Right lobe of liver (tissue), 6 donors: Measurements from ENCODE around the gene GRM8. TPM values are rescaled to one million over a fixed set of nuclear protein-coding genes. Genes with fewer than 3 reads are reported as not detected.

Experiments
- ATAC-seq, 4 donors: fragments of 200-7000 bp; cut with Tn5 transposase; one replicate each; pipeline ENCODE4 v1.9.1; 2020; ENCODE audit warnings: mild to moderate bottlenecking in 4 of 4, moderate library complexity in 4 of 4
- DNase-seq, 3 donors: peaks; one replicate each; pipeline ENCODE4 v3.0.0-alpha.2; 2020
- H3K27ac ChIP-seq, 3 donors: fragments of 200-600 bp; one replicate each; pipeline ENCODE4 v1.8.0; 2022
- H3K27me3 ChIP-seq, 2 donors: fragments of 200-600 bp; one replicate each; pipeline ENCODE4 v1.8.0; 2022
- H3K36me3 ChIP-seq, 4 donors: fragments of 200-600 bp; sonication (generic) in 1 of 4; one replicate each; pipeline versions ENCODE4 v1.5.1 to v1.8.0; 2017 to 2022; ENCODE audit warnings: control low read depth in 1 of 4
- H3K4me1 ChIP-seq, 4 donors: fragments of 200-600 bp; sonication (generic) in 1 of 4; one replicate each; pipeline versions ENCODE4 v1.5.1 to v1.8.0; 2017 to 2022; ENCODE audit warnings: control low read depth in 1 of 4
- H3K4me3 ChIP-seq, 3 donors: fragments of 200-600 bp; one replicate each; pipeline ENCODE4 v1.8.0; 2022
- H3K9me3 ChIP-seq, 4 donors: fragments of 200-600 bp; sonication (generic) in 1 of 4; one replicate each; pipeline versions ENCODE4 v1.5.1 to v1.8.0; 2017 to 2022; ENCODE audit warnings: control low read depth in 1 of 4
- POLR2A ChIP-seq: fragments of 450-650 bp; IDR thresholded peaks from one replicate; pipeline ENCODE4 v1.6.1; 2017; ENCODE audit warnings: antibody characterized with exemption, mild to moderate bottlenecking
- WGBS: methylation state at CpG from one replicate; pipeline ENCODE4 v1.1.6; 2018; ENCODE audit warnings: low coverage, low lambda C conversion rate; ENCODE audit not compliant: insufficient coverage; ENCODE audit errors: missing lambda C conversion rate; 5-methylcytosine and 5-hydroxymethylcytosine counted together
- intact Hi-C, 2 donors: fragments of 100-400 bp; cut with DNase I; formaldehyde crosslinking; loops; one replicate each; pipeline versions ENCODE4 v1.11.2 to v1.14.1; 2022
- total RNA-seq, 6 experiments: library from RNA; depleted of rRNA in 2 of 6; stranded (reverse); fragments of >200 nt in 2 of 6; fragmentation: NEBNext Ultra II Directional in 3 of 6; extraction: Animal tissue kit (Norgen Biotek cat#: 25700) in 3 of 6; gene quantifications; one replicate each; pipeline versions ENCODE4 v1.1.0 to v1.2.4, GENCODE V29; 2016 to 2023
- TF ChIP-seq, protein P1 (sequence below), 4 donors: fragments of 200-600 bp in 3 of 4; fragments of 450-650 bp in 1 of 4; IDR thresholded peaks; one replicate each; pipeline versions ENCODE4 v1.5.1 to v1.8.0; 2016 to 2022; ENCODE audit warnings: antibody characterized with exemption in 4 of 4, mild to moderate bottlenecking in 2 of 4
- donor health status: DM: no; HTN: yes; CAD: no.
- donor health status: DM: no; HTN: no; CAD: no.
- donor health status: DM: no; HTN: no; CAD: no.
- donor health status: DM: no; HTN: yes; CAD: no.
- donor health status: DM: no; HTN: yes; CAD: no.

GRM8 gene
- total RNA-seq, 6 experiments from 2014 or later = 0.12 to 8.4 (median 2.7) TPM

GRCh38 chr7:126783613-126784012 lies 469.1 kb downstream of the GRM8 start:
- DNase-seq (no peak), ATAC-seq (no peak)
- H3K4me3 ChIP-seq = no peak overlapping the region
- intact Hi-C loops = no loop called here
- H3K4me1 ChIP-seq = no peaks in the 10 kb centered on the region
- TF ChIP-seq, protein P1, sequence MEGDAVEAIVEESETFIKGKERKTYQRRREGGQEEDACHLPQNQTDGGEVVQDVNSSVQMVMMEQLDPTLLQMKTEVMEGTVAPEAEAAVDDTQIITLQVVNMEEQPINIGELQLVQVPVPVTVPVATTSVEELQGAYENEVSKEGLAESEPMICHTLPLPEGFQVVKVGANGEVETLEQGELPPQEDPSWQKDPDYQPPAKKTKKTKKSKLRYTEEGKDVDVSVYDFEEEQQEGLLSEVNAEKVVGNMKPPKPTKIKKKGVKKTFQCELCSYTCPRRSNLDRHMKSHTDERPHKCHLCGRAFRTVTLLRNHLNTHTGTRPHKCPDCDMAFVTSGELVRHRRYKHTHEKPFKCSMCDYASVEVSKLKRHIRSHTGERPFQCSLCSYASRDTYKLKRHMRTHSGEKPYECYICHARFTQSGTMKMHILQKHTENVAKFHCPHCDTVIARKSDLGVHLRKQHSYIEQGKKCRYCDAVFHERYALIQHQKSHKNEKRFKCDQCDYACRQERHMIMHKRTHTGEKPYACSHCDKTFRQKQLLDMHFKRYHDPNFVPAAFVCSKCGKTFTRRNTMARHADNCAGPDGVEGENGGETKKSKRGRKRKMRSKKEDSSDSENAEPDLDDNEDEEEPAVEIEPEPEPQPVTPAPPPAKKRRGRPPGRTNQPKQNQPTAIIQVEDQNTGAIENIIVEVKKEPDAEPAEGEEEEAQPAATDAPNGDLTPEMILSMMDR (IDR thresholded peaks at IDR 0.05) = no peak
- no peak for TF ChIP-seq POLR2A
- no peaks in the 10 kb centered on the region for H3K9me3 ChIP-seq
- no peaks in the 10 kb centered on the region for H3K27me3 ChIP-seq
- no peak overlapping the region for H3K27ac ChIP-seq
- no peaks in the 10 kb centered on the region for H3K36me3 ChIP-seq

DNA sequence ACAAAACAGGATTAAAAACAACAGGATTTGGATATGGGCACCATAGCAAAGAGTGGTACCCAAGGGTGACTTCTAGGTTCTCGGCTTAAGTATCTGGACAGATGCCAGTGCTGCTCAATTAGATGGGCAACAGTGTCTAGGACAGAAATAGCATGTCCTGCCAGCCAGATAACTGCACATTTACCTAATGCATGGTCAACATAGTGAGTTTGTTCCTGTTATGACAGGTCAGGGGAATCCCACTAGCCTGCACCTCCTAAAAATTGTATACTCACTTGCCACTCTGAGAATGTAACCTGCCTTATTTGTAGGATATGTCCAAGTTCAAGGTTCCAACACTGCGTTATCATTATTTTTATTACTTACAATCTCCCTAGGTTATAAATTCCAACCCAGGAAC lies 471.7 kb downstream of the GRM8 start:
- Histone ChIP-seq H3K27me3 (no peaks in the 10 kb centered on the region), H3K27ac (no peak overlapping the region), H3K4me3 (no peak overlapping the region), H3K9me3 (no peaks in the 10 kb centered on the region), H3K4me1 (no peaks in the 10 kb centered on the region), H3K36me3 (no peaks in the 10 kb centered on the region)
- TF ChIP-seq, protein P1 (IDR thresholded peaks at IDR 0.05) = no peak
- no peak for TF ChIP-seq POLR2A
- WGBS = 69% methylated on average over 2 of the region's 2 CpGs
- intact Hi-C loops = no loop called here
- ATAC-seq (no peak), DNase-seq (no peak)

GRCh38 chr7:126778101-126778500 lies 474.6 kb downstream of the GRM8 start:
- intact Hi-C loops = no loop called here
- Histone ChIP-seq H3K4me1 (no peaks in the 10 kb centered on the region), H3K36me3 (no peaks in the 10 kb centered on the region), H3K27me3 (no peaks in the 10 kb centered on the region), H3K4me3 (no peak overlapping the region), H3K9me3 (no peaks in the 10 kb centered on the region), H3K27ac (no peak overlapping the region)
- TF ChIP-seq, protein P1 (IDR thresholded peaks at IDR 0.05) = no peak
- no peak for TF ChIP-seq POLR2A
- WGBS = 47% methylated on average over 1 of the region's 1 CpG
- ATAC-seq (no peak), DNase-seq (no peak)

GRCh38 chr7:126776498-126776897 lies 476.2 kb downstream of the GRM8 start:
- DNase-seq (no peak), ATAC-seq (no peak)
- Histone ChIP-seq H3K9me3 (no peaks in the 10 kb centered on the region), H3K4me3 (no peak overlapping the region), H3K36me3 (no peaks in the 10 kb centered on the region), H3K27me3 (no peaks in the 10 kb centered on the region), H3K27ac (no peak overlapping the region), H3K4me1 (no peaks in the 10 kb centered on the region)
- TF ChIP-seq POLR2A = no peak
- TF ChIP-seq, protein P1 (IDR thresholded peaks at IDR 0.05) = no peak
- intact Hi-C loops = no loop called here
- WGBS = 47% methylated on average over 3 of the region's 3 CpGs

GRCh38 chr7:126774077-126774476 lies 478.7 kb downstream of the GRM8 start:
- no peak for DNase-seq
- Histone ChIP-seq H3K36me3 (no peaks in the 10 kb centered on the region), H3K27me3 (no peaks in the 10 kb centered on the region), H3K9me3 (no peaks in the 10 kb centered on the region), H3K27ac (no peak overlapping the region), H3K4me3 (no peak overlapping the region), H3K4me1 (no peaks in the 10 kb centered on the region)
- no peak for ATAC-seq
- TF ChIP-seq POLR2A = no peak
- TF ChIP-seq, protein P1 (IDR thresholded peaks at IDR 0.05) = no peak
- intact Hi-C loops = no loop called here
- WGBS = 76% methylated on average over 3 of the region's 3 CpGs
